ENCODE measurements around the gene CD163L1. TPM values are rescaled to one million over a fixed set of nuclear protein-coding genes. Genes with fewer than 3 reads are reported as not detected.

Gene CD163L1
- total RNA-seq, 4 donors from 2014 or later: under 0.01 to 5.7 (median 3.8) TPM; not detected in 1

GRCh38 chr12:7383157-7383556, 60.8 kb downstream of the CD163L1 start:
- intact Hi-C loops (cut with DNase I; ENCODE audit: low total_unique reads): no loop called here
- Histone ChIP-seq H3K27me3 (no peaks in the 10 kb centered on the region), H3K4me3 (no peak overlapping the region), H3K27ac (no peak overlapping the region), H3K4me1 (no peaks in the 10 kb centered on the region), H3K36me3 (no peaks in the 10 kb centered on the region), H3K9me3 (no peaks in the 10 kb centered on the region)
- TF ChIP-seq, protein P1, sequence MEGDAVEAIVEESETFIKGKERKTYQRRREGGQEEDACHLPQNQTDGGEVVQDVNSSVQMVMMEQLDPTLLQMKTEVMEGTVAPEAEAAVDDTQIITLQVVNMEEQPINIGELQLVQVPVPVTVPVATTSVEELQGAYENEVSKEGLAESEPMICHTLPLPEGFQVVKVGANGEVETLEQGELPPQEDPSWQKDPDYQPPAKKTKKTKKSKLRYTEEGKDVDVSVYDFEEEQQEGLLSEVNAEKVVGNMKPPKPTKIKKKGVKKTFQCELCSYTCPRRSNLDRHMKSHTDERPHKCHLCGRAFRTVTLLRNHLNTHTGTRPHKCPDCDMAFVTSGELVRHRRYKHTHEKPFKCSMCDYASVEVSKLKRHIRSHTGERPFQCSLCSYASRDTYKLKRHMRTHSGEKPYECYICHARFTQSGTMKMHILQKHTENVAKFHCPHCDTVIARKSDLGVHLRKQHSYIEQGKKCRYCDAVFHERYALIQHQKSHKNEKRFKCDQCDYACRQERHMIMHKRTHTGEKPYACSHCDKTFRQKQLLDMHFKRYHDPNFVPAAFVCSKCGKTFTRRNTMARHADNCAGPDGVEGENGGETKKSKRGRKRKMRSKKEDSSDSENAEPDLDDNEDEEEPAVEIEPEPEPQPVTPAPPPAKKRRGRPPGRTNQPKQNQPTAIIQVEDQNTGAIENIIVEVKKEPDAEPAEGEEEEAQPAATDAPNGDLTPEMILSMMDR (IDR thresholded peaks at IDR 0.05): no peak
- no peak for TF ChIP-seq POLR2A (IDR thresholded peaks at IDR 0.05)
- no peak for DNase-seq

- intact Hi-C loops (cut with DNase I; ENCODE audit: low total_unique reads): no loop called here
- no peak for DNase-seq
- TF ChIP-seq POLR2A (IDR thresholded peaks at IDR 0.05): no peak
- TF ChIP-seq, protein P1 (IDR thresholded peaks at IDR 0.05): no peak
- Histone ChIP-seq H3K36me3 (no peaks in the 10 kb centered on the region), H3K27ac (no peak overlapping the region), H3K27me3 (no peaks in the 10 kb centered on the region), H3K9me3 (no peaks in the 10 kb centered on the region), H3K4me1 (no peaks in the 10 kb centered on the region), H3K4me3 (no peak overlapping the region)
Measured at GRCh38 chr12:7376196-7376595, 67.8 kb downstream of the CD163L1 start.

DNA sequence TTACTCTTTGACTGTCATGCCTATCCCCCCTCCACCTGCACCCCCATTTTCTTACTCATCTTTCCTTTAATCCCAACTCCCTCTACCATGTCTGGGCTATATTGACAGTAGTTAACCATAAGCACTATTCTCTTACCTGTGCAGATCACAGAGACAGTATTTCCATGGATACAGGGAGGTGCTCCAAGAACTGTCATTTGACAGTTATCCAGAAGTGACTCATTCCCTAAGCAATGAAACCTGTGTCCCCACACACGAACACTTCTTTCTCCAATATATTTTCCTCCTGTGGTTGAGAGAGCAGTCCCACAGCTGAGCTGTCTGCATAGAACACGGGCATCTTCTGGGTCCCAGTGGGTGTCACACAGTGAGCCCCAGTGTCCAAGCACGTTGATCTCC, 68.8 kb downstream of the CD163L1 start:
- Histone ChIP-seq H3K9me3 (no peaks in the 10 kb centered on the region), H3K27ac (no peak overlapping the region), H3K4me1 (no peaks in the 10 kb centered on the region)

DNA sequence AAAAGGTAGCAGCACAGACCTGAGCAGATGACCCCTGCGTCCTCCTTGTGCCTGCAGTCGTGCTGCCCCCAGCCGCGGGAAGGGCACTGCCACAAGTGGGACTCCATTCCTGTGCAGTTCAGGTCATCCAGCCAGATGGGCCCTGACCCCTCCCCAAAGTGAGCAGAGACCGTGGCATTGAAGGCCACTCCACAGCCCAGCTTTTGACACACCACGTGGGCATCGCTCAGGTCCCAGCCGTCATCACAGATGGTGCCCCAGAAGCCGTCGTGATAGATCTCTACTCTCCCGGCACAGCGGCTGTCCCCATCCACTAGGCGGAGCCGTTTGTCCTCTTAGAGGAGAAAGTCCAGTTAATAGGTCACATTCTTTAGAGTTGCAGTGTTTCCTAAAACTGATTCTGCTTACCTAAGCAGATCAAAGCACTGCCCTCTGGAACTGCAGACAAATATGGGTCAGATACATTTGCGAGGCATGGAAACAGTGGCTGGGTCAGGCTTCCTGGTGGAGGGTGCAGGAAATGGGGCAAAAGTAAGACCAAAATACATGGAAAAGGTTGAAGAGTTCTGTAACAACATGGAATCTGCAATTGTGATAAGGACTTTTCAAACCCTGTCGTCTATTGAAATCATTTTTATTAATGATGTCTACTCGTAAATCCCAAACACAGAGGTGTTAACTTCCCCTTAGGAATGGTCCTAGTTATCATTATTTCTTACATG, 69.4 kb downstream of the CD163L1 start:
- DNase-seq: no peak
- intact Hi-C loops (cut with DNase I; ENCODE audit: low total_unique reads): no loop called here
- H3K36me3 ChIP-seq: no peaks in the 10 kb centered on the region

More for the DNA sequence above, 68.8 kb downstream of the CD163L1 start:
- no peak overlapping the region for H3K4me3 ChIP-seq
- no peaks in the 10 kb centered on the region for H3K36me3 ChIP-seq
- TF ChIP-seq, protein P1 (IDR thresholded peaks at IDR 0.05): no peak
- no peak for TF ChIP-seq POLR2A (IDR thresholded peaks at IDR 0.05)
- intact Hi-C loops (cut with DNase I; ENCODE audit: low total_unique reads): no loop called here
- H3K27me3 ChIP-seq: no peaks in the 10 kb centered on the region
- DNase-seq: no peak

DNA sequence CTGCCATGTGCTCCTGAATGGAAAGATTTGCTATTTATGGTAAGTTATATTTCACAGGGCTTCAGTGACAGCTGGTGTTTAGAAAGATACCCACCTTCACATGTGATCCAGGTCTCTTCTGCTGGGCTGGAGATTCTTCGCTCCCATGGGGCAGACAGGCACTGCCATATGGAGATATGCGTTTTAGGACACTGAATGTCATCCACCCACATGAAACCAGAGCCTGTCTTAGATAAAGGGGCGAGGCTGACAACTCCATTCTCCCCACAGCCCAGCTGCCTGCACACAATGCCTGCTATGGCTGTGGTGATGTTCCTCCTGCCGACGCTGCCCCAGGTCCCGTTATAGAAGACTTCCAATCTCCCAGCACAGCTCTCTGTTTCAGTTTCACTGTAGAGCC, 70.7 kb downstream of the CD163L1 start:
- H3K27me3 ChIP-seq: no peaks in the 10 kb centered on the region
- H3K4me1 ChIP-seq: no peaks in the 10 kb centered on the region
- intact Hi-C loops (cut with DNase I; ENCODE audit: low total_unique reads): no loop called here
- H3K4me3 ChIP-seq: no peak overlapping the region
- no peak overlapping the region for H3K27ac ChIP-seq
- DNase-seq: no peak
- TF ChIP-seq, protein P1 (IDR thresholded peaks at IDR 0.05): no peak
- TF ChIP-seq POLR2A (IDR thresholded peaks at IDR 0.05): no peak
- no peaks in the 10 kb centered on the region for H3K9me3 ChIP-seq
- H3K36me3 ChIP-seq: no peaks in the 10 kb centered on the region

More for the DNA sequence above, 69.4 kb downstream of the CD163L1 start:
- Histone ChIP-seq H3K4me1 (no peaks in the 10 kb centered on the region), H3K27me3 (no peaks in the 10 kb centered on the region), H3K9me3 (no peaks in the 10 kb centered on the region), H3K4me3 (no peak overlapping the region), H3K27ac (no peak overlapping the region)
- no peak for TF ChIP-seq POLR2A (IDR thresholded peaks at IDR 0.05)
- TF ChIP-seq, protein P1 (IDR thresholded peaks at IDR 0.05): no peak
